ENCODE results near the gene CD28.
"Not testable (repeated sequence)": the region's sequence is repeated elsewhere in the genome, so short reads cannot be mapped to it uniquely, and the experiment has no call there.

The CD28 gene

GRCh38 chr2:203780231-203780630 lies 73.8 kb downstream of the CD28 start:
- no peak for DNase-seq (ENCODE audit: low read depth)
- no peak overlapping the region for H3K4me3 ChIP-seq (ENCODE audit: low read length)
- TF ChIP-seq CTCF (conservative IDR thresholded peaks at IDR 0.05; ENCODE audit: low read depth, low read length), result no peak

- no peak for TF ChIP-seq CTCF (conservative IDR thresholded peaks at IDR 0.05; ENCODE audit: low read depth, low read length)
- DNase-seq (ENCODE audit: low read depth), result no peak
- no peak overlapping the region for H3K4me3 ChIP-seq (ENCODE audit: low read length)
Observed at GRCh38 chr2:203781151-203781550, 74.7 kb downstream of the CD28 start.

- H3K4me3 ChIP-seq (ENCODE audit: low read length), result no peak overlapping the region
- TF ChIP-seq CTCF (conservative IDR thresholded peaks at IDR 0.05; ENCODE audit: low read depth, low read length), result peak; percentile 92
- peak; percentile 81 for DNase-seq (ENCODE audit: low read depth)
Observed at GRCh38 chr2:203782262-203782976, 76.0 kb downstream of the CD28 start.

GRCh38 chr2:203783496-203784203 lies 77.2 kb downstream of the CD28 start:
- no peak for TF ChIP-seq CTCF (conservative IDR thresholded peaks at IDR 0.05; ENCODE audit: low read depth, low read length)
- no peak overlapping the region for H3K4me3 ChIP-seq (ENCODE audit: low read length)
- peak; percentile 52 for DNase-seq (ENCODE audit: low read depth)

- not testable (repeated sequence) for H3K4me3 ChIP-seq (ENCODE audit: low read length); DNase-seq (ENCODE audit: low read depth)
Observed at GRCh38 chr2:203784710-203785270, 78.4 kb downstream of the CD28 start.

GRCh38 chr2:203785391-203786110 lies 79.1 kb downstream of the CD28 start:
- H3K4me3 ChIP-seq (ENCODE audit: low read length); DNase-seq (ENCODE audit: low read depth): not testable (repeated sequence)

GRCh38 chr2:203786549-203787351 lies 80.3 kb downstream of the CD28 start:
- no peak for DNase-seq (ENCODE audit: low read depth)
- no peak for TF ChIP-seq CTCF (conservative IDR thresholded peaks at IDR 0.05; ENCODE audit: low read depth, low read length)
- H3K4me3 ChIP-seq (ENCODE audit: low read length), result no peak overlapping the region

Data from retinal pigment epithelial cell (primary cell).